RWPE2 (cell line): ENCODE measurements around the gene EEIG1.

Experiments
- ATAC-seq: fragments of 200-7000 bp; cut with Tn5 transposase; 3 replicates; pipeline ENCODE4 v1.9.1; 2021; ENCODE audit warnings: low read depth
- DNase-seq: peaks from one replicate; pipeline ENCODE4 v3.0.0-alpha.2; 2020; ENCODE audit warnings: low spot score
- H3K27ac ChIP-seq: fragments of 450-650 bp; 2 replicates; pipeline ENCODE4 v1.5.1; 2017; ENCODE audit warnings: mild to moderate bottlenecking; ENCODE audit not compliant: poor library complexity, severe bottlenecking
- H3K27me3 ChIP-seq: fragments of 250-450 bp; sonication (Bioruptor Pico); 2 replicates; pipeline ENCODE4 v1.5.1; 2021; ENCODE audit warnings: mild to moderate bottlenecking, moderate library complexity; ENCODE audit not compliant: insufficient read depth, poor library complexity, severe bottlenecking
- H3K36me3 ChIP-seq: fragments of 250-450 bp; sonication (Bioruptor Pico); 2 replicates; pipeline ENCODE4 v1.5.1; 2020; ENCODE audit warnings: low read depth, mild to moderate bottlenecking, moderate library complexity
- H3K4me1 ChIP-seq: fragments of 250-450 bp; sonication (Bioruptor Pico); 2 replicates; pipeline ENCODE4 v1.5.1; 2021; ENCODE audit warnings: mild to moderate bottlenecking, moderate library complexity; ENCODE audit not compliant: insufficient read depth, poor library complexity, severe bottlenecking
- H3K4me3 ChIP-seq: fragments of 250-450 bp; sonication (Bioruptor Pico); 2 replicates; pipeline ENCODE4 v1.5.1; 2021; ENCODE audit warnings: mild to moderate bottlenecking, moderate library complexity; ENCODE audit not compliant: severe bottlenecking
- H3K9me3 ChIP-seq: fragments of 250-450 bp; sonication (Bioruptor Pico); 2 replicates; pipeline ENCODE4 v1.5.1; 2021; ENCODE audit warnings: mild to moderate bottlenecking, moderate library complexity; ENCODE audit not compliant: severe bottlenecking
- TF ChIP-seq, protein P1 (sequence below): fragments of 450-650 bp; IDR thresholded peaks from one replicate; pipeline ENCODE4 v1.5.1; 2017; ENCODE audit warnings: mild to moderate bottlenecking, moderate library complexity; ENCODE audit not compliant: poor library complexity, severe bottlenecking

Gene EEIG1

DNA sequence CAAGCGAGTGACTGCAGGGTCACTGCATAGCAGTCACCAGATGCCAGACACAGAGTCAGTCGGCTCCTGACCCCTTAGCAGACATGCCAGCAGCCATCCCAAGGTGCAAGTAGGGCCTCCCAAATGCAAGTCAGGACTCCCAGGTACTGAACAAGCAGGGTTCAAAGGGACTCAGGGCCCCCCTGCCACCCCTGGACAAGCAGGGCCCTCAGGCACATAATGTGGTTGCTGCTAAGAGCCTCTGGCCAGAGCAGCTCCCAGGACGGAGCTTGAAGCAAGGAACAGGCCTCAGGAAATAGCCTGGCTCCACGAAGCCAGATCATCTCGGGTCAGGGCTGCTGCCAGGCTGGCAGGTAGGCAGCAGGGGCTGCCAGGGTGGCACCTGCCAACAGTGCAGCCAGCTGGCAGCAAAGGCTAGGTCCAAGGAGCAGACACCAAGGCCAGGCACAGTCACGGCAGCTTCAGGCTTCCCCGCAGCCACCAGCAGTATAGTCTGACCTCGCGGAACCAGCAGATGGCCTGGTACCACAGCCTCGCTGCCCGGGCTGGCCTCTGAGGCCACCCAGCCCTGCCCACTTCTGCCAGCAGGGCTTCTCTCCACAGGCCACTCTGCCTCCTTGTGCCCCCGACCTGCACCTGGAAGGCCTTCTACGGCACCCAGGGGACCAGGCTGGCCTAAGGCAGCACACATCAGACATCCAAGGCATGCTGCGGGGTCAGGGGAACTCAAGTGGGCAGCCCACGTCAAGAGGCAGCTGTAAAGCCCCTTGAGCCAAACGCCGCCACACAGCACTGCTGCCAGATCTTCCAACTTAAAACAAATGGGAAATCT is 7.4 kb downstream of the EEIG1 start:
- TF ChIP-seq, protein P1, sequence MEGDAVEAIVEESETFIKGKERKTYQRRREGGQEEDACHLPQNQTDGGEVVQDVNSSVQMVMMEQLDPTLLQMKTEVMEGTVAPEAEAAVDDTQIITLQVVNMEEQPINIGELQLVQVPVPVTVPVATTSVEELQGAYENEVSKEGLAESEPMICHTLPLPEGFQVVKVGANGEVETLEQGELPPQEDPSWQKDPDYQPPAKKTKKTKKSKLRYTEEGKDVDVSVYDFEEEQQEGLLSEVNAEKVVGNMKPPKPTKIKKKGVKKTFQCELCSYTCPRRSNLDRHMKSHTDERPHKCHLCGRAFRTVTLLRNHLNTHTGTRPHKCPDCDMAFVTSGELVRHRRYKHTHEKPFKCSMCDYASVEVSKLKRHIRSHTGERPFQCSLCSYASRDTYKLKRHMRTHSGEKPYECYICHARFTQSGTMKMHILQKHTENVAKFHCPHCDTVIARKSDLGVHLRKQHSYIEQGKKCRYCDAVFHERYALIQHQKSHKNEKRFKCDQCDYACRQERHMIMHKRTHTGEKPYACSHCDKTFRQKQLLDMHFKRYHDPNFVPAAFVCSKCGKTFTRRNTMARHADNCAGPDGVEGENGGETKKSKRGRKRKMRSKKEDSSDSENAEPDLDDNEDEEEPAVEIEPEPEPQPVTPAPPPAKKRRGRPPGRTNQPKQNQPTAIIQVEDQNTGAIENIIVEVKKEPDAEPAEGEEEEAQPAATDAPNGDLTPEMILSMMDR, result no peak
- Histone ChIP-seq H3K36me3 (no peaks in the 10 kb centered on the region), H3K4me3 (no peak overlapping the region), H3K27ac (no peak overlapping the region), H3K27me3 (no peaks in the 10 kb centered on the region), H3K4me1 (peaks cover 20% of the 10 kb centered on the region), H3K9me3 (no peaks in the 10 kb centered on the region)
- DNase-seq (no peak), ATAC-seq (no peak)

DNA sequence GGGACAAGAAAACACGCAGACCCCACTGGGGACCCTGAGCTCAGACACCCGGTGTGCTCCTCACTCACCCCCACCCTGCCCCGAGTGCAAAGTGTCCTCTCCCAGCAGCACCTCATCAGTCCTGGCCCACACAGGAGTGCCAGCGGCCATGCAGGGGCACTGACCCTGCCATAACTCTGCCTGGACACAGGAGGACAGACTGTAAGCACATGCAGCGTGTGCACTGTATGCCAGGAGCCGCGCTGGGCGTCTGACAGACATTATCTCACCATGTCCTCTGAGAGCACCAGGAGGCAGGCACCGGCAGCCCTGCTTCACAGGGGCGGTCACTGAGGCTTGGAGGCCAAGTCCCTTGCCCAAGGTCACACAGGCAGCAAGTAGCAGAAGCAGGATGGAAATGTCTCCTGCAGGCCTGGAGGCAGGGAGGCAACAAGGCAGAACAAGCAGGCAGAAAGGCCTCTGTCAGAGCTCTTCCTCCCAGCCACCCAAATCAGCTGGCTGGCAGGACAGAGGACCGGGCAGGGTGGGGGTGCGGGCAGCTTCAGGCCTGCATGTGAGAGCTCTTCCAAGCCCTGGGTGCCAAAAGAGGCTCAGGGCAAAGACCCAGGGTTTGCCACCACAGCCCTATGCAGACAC is 8.4 kb downstream of the EEIG1 start:
- no peaks in the 10 kb centered on the region for H3K36me3 ChIP-seq
- peaks cover 26% of the 10 kb centered on the region for H3K4me1 ChIP-seq
- no peaks in the 10 kb centered on the region for H3K9me3 ChIP-seq
- no peak overlapping the region for H3K4me3 ChIP-seq
- DNase-seq (no peak), ATAC-seq (no peak)
- H3K27ac ChIP-seq, result no peak overlapping the region
- TF ChIP-seq, protein P1, result no peak
- no peaks in the 10 kb centered on the region for H3K27me3 ChIP-seq

DNA sequence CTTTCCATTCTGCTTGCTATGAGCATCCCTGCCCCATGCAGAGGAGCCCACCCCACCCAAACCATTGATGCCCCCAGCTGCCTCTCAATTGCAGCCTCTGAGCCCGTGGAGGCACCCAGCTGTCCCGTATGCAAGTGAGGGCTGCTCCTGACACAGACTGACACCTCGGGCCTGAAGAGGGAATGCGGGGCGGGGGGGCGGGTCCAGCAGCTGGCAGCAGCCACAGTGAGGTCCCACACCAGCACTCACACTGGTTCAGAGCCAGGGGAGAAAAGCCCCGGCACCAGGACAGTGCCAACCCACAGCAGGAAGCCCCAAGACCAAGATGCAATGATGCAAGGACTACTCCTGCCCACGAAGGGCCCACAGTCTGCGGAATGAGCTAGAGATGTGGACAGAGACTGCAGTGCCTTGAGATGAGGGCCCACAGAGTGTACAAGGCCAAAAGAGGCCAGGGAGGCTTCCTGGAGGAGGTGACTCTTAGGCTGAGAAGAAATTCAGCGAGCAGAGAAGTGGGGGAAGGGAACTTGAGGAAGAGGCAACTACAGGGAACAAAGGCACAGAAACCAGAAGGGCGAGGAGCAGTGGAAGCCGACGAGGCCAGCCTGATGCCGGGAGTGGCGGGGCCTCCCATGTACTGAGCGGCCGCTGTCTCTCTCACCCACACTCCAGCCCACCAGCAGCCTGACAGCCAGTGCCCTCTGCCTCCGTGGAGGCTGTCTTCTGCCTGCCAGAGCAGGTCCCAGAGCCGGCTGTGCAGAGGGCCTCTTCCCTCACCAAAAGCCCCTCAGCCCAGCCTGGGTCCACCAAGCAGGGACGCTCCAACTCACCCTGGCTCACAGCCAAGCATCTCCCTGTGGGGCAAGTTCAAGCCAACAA is 9.2 kb downstream of the EEIG1 start:
- ATAC-seq, result no peak
- TF ChIP-seq, protein P1, result no peak
- DNase-seq, result no peak
- H3K9me3 ChIP-seq, result no peaks in the 10 kb centered on the region
- H3K27me3 ChIP-seq, result no peaks in the 10 kb centered on the region
- peaks cover 31% of the 10 kb centered on the region for H3K4me1 ChIP-seq
- no peak overlapping the region for H3K4me3 ChIP-seq
- H3K36me3 ChIP-seq, result no peaks in the 10 kb centered on the region
- no peak overlapping the region for H3K27ac ChIP-seq

DNA sequence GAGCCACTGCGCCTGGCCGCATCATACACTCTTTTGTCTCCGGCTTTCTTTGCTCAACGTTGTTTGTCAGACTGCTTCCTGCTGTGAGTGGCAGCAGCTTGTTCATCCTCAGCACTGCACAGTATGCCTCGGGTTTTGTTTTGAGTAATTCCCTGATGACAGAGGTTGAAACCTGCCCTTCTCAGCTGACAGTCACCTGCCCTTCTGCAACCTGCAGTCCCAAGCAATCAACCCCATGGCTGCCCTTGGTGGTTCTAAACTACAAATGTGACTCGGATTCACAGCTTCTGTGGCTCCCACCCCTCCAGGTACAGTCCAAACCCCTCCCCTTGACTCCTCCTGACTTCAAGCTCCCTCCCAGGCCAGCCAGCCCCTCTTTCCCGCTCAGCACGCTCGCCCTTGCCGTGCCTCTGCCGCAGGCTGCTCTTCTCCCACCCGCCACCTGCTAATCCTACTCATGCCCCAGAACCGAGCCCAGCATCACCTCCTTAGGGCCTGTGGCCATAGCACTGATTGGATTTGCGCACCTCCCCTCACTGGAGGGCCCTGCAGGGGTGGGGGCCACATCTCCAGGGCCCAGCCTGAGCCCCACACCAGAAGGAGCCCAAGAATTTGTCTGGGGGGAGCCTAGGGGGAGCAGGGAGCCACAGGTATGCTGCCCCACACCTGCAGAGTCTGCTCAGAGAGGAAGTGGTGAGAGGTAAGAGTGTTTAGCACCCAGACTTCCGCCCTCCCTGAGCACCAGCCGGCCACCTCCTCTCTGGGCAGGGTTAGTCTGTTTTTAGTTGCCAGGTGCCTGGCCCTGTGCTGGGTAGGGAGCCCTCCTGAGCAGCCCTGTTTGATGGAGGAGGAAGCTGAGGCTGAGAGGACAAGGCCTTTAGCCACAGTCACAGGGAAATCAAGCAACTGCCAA is 10.1 kb downstream of the EEIG1 start:
- Histone ChIP-seq H3K36me3 (no peaks in the 10 kb centered on the region), H3K9me3 (no peaks in the 10 kb centered on the region), H3K4me1 (peaks cover 41% of the 10 kb centered on the region), H3K27ac (peak overlapping the region; percentile 47), H3K27me3 (no peaks in the 10 kb centered on the region), H3K4me3 (no peak overlapping the region)
- no peak for DNase-seq
- TF ChIP-seq, protein P1, result no peak
- ATAC-seq, result peak; percentile 11; the same call in 1 of the 3 replicates
